Neutrophil (primary cell): ENCODE measurements around the gene MLH3.

Experiments used
- H3K27ac ChIP-seq: fragments of 200-600 bp; sonication (generic); 2 replicates; pipeline ENCODE4 v1.5.1; 2016; ENCODE audit warnings: mild to moderate bottlenecking, moderate library complexity
- H3K27me3 ChIP-seq: fragments of 200-600 bp; sonication (generic); 2 replicates; pipeline ENCODE4 v1.6.0; 2016; ENCODE audit warnings: mild to moderate bottlenecking
- H3K36me3 ChIP-seq: fragments of 200-600 bp; sonication (generic); 2 replicates; pipeline ENCODE4 v1.5.1; 2017
- H3K4me1 ChIP-seq, 2 experiments: fragments of 200-600 bp in 1 of 2; sonication (generic) in 1 of 2; 1 replicate in 1 of 2; 2 replicates in 1 of 2; pipeline versions ENCODE4 v1.5.1 to v1.6.1; 2013 to 2016; ENCODE audit warnings: low read depth in 1 of 2, low read length in 1 of 2, mild to moderate bottlenecking in 1 of 2, moderate library complexity in 1 of 2; ENCODE audit not compliant: control insufficient read depth in 1 of 2, insufficient read depth in 1 of 2
- H3K4me3 ChIP-seq, 2 experiments: fragments of 200-600 bp in 1 of 2; sonication (generic) in 1 of 2; 1 replicate in 1 of 2; 2 replicates in 1 of 2; pipeline ENCODE4 v1.5.1; 2013 to 2016; ENCODE audit warnings: low read depth in 1 of 2, low read length in 1 of 2, mild to moderate bottlenecking in 1 of 2, moderate library complexity in 1 of 2
- H3K9me3 ChIP-seq: fragments of 200-600 bp; sonication (generic); 2 replicates; pipeline ENCODE4 v1.5.1; 2016
- TF ChIP-seq, protein P1 (sequence below): fragments of 200-600 bp; sonication (generic); IDR thresholded peaks from 2 replicates; pipeline ENCODE4 v1.5.1; 2016; ENCODE audit warnings: antibody characterized with exemption

MLH3 gene

DNA sequence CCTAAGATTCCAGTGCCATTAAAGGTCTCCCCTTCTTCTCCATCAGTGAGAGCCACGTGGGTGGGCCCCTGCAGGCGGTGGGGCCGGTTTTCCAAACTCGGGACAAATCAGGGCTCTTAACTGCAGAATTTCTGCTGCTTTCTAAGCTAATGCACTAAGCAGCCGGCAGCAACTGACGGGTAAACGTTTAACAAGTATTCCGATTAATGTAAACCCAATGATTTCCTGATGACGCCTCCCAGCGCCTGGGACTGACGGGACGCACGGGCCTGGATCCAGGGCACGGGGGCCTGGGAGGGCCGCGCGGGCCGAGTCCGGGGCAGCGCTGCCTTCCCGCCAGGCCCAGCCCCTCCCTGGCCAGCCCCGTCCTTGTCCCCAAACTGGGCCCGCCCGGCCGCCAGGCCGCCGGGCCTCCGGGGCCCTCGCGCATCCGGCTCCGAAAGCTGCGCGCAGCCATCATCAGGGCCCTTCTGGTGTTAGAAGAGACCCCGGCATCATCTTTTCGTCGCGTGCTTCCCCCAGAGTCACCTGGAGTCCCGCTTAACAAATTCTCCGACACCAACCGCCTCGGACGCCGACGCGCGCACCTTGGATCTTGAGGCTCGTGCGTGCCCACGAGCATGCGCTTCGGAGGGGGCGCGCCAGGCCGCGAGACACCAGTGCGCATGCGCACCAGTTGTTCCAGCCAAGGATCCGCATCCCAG lies at the start of gene MLH3:
MLH3 (minus strand) TSS at position 616 of the 704 bp plus-strand sequence. CDS start 1,812 bp downstream, outside the sequence.
- peaks cover 8 to 15% of the 10 kb centered on the region in 2 experiments for H3K4me1 ChIP-seq
- no peaks in the 10 kb centered on the region for H3K36me3 ChIP-seq
- TF ChIP-seq, protein P1, sequence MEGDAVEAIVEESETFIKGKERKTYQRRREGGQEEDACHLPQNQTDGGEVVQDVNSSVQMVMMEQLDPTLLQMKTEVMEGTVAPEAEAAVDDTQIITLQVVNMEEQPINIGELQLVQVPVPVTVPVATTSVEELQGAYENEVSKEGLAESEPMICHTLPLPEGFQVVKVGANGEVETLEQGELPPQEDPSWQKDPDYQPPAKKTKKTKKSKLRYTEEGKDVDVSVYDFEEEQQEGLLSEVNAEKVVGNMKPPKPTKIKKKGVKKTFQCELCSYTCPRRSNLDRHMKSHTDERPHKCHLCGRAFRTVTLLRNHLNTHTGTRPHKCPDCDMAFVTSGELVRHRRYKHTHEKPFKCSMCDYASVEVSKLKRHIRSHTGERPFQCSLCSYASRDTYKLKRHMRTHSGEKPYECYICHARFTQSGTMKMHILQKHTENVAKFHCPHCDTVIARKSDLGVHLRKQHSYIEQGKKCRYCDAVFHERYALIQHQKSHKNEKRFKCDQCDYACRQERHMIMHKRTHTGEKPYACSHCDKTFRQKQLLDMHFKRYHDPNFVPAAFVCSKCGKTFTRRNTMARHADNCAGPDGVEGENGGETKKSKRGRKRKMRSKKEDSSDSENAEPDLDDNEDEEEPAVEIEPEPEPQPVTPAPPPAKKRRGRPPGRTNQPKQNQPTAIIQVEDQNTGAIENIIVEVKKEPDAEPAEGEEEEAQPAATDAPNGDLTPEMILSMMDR: no peak
- H3K9me3 ChIP-seq: no peaks in the 10 kb centered on the region
- no peak within 1 kb of the TSS for H3K27ac ChIP-seq
- H3K4me3 ChIP-seq: peak within 1 kb of the TSS; percentile 64 to 71
- peaks cover 62% of the 10 kb centered on the region for H3K27me3 ChIP-seq

DNA sequence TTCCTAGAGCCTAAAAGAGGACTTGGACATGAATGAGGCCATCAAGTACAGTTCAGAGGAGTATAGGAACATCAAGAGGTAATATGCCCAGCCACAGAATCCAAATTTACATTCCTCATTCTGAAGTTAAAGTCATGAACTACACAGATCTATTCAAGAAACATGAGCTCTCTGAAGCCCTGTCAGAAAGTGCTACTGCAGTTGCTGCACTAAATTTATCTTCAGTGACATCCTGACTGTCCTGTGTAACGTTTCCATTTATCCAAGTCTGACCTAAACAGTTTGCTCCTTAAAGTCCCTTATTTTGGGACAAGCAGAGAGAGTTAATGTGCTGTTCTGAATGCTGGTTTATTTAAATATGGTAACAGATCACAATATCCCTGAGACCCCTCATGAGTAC lies 47.4 kb upstream of the MLH3 start:
- Histone ChIP-seq H3K4me3 (no peak overlapping the region), H3K27ac (no peak overlapping the region), H3K4me1 (no peaks in the 10 kb centered on the region), H3K27me3 (no peaks in the 10 kb centered on the region), H3K9me3 (no peaks in the 10 kb centered on the region), H3K36me3 (peaks cover 100% of the 10 kb centered on the region)
- TF ChIP-seq, protein P1: no peak

DNA sequence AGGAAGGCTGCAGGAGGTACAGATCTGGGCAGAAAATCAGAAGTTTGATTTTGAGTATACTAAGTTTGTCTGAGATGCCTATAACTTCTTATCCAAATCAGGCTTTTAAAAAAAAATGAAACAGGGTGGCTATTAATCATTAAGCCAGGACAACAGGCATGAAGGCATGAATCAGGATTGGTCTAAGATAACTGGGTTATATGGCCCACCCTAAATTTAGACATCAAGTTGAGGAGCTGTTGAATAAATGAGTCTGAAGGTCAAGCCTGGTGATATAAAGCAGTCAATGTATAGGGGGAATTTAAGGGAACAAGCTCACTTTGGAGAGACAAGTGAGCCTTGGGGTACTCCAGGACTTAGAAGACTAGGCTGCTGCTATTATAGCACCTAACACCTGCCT lies 46.9 kb upstream of the MLH3 start:
- Histone ChIP-seq H3K36me3 (peaks cover 100% of the 10 kb centered on the region), H3K4me3 (no peak overlapping the region), H3K27me3 (no peaks in the 10 kb centered on the region), H3K4me1 (no peaks in the 10 kb centered on the region), H3K9me3 (no peaks in the 10 kb centered on the region), H3K27ac (no peak overlapping the region)
- TF ChIP-seq, protein P1: no peak

DNA sequence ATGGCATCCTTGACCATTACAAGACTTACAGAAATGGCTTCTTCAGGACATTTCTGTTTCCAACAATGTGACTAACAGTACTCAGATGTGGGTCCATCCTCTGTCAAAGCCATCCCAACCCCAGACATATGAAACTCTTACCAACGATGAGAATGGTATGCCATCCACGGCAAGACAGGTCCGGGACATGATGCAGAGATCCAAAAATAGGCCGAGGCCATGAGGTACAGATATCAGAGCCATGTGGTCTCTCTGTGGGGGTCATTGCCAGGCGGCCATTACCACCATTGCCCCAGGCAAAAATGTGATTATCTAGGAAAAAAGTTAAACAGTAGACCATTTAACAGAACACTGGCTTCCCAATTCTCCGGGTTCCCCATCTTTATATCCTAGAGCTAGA lies 45.7 kb upstream of the MLH3 start:
- Histone ChIP-seq H3K27ac (no peak overlapping the region), H3K27me3 (no peaks in the 10 kb centered on the region), H3K4me3 (no peak overlapping the region), H3K9me3 (no peaks in the 10 kb centered on the region), H3K4me1 (no peaks in the 10 kb centered on the region), H3K36me3 (peaks cover 100% of the 10 kb centered on the region)
- TF ChIP-seq, protein P1: no peak

DNA sequence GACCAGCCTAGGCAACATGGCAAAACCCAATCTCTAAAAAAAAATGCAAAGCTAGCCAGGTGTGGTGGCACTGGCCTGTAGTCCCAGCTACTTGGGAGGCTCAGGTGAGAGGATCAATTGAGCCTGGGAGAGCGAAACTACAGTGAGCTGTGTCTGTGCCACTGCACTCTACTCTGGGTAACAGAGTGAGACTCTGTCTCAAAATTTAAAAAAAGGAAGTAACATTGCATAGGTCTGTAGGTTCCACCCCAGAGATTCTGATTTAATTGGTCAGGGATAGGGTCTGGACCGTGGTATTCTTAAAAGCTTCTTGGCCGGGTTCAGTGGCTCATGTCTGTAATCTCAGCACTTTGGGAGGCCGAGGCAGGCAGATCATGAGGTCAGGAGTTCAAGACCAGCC lies 44.4 kb upstream of the MLH3 start:
- H3K4me3 ChIP-seq: no peak overlapping the region
- H3K4me1 ChIP-seq: no peaks in the 10 kb centered on the region
- H3K27ac ChIP-seq: no peak overlapping the region
- H3K36me3 ChIP-seq: peaks cover 100% of the 10 kb centered on the region
- no peaks in the 10 kb centered on the region for H3K27me3 ChIP-seq
- TF ChIP-seq, protein P1: no peak
- H3K9me3 ChIP-seq: no peaks in the 10 kb centered on the region
